BLaER1 (cell line): ENCODE data around the gene PELI2.
A peak's percentile ranks its signal among the peaks of the same experiment; 100 is the strongest.

Source experiments
- H3K27ac ChIP-seq: shearing (Covaris generic); formaldehyde crosslinking; 2 replicates; pipeline ENCODE4 v1.8.1; 2022
- H3K27me3 ChIP-seq: shearing (Covaris generic); formaldehyde crosslinking; 2 replicates; pipeline ENCODE4 v1.8.1; 2022
- H3K36me3 ChIP-seq: shearing (Covaris generic); formaldehyde crosslinking; 2 replicates; pipeline ENCODE4 v1.8.1; 2022
- H3K4me1 ChIP-seq: shearing (Covaris generic); formaldehyde crosslinking; 2 replicates; pipeline ENCODE4 v1.8.1; 2022
- H3K4me2 ChIP-seq: shearing (Covaris generic); formaldehyde crosslinking; 2 replicates; pipeline ENCODE4 v1.8.1; 2022
- H3K4me3 ChIP-seq: shearing (Covaris generic); formaldehyde crosslinking; 2 replicates; pipeline ENCODE4 v1.8.1; 2022
- H3K9ac ChIP-seq: shearing (Covaris generic); formaldehyde crosslinking; 2 replicates; pipeline ENCODE4 v1.8.1; 2022
- H3K9me3 ChIP-seq: shearing (Covaris generic); formaldehyde crosslinking; 2 replicates; pipeline ENCODE4 v1.8.1; 2022
- H4K20me1 ChIP-seq: shearing (Covaris generic); formaldehyde crosslinking; 2 replicates; pipeline ENCODE4 v1.8.1; 2022
- Cebpa-rat ChIP-seq: shearing (Covaris generic); IDR thresholded peaks from 2 replicates; pipeline ENCODE4 v1.8.1; 2022

Gene PELI2

DNA sequence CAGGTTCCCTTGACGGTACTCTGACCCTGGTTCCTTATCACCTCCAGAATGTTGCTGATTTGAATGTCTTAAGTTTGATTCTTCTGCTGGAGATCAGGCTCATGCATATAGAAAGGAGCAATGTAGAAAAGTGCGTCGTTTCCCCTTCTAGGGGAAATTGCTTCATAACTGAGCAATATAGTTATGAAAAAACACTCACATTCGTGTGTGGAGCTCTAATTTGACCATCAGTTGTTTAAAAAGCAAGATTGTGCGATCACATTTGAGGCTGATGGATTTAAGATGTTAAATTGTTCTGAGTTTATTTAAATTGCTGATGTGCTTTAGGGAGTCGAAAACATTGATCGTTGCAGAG is 19.2 kb downstream of the PELI2 start:
- peaks cover 12% of the 10 kb centered on the region; the same call in 1 of the 2 replicates for H3K9me3 ChIP-seq
- H3K4me3 ChIP-seq, result peak overlapping the region; percentile 56
- no peaks in the 10 kb centered on the region for H3K36me3 ChIP-seq
- peaks cover 94% of the 10 kb centered on the region for H4K20me1 ChIP-seq
- peak overlapping the region; percentile 55; the same call in 1 of the 2 replicates for H3K9ac ChIP-seq
- TF ChIP-seq Cebpa-rat, result no peak
- H3K27me3 ChIP-seq, result no peaks in the 10 kb centered on the region
- H3K27ac ChIP-seq, result peak overlapping the region; percentile 52
- H3K4me1 ChIP-seq, result peaks cover 80% of the 10 kb centered on the region
- H3K4me2 ChIP-seq, result peak overlapping the region; percentile 87

DNA sequence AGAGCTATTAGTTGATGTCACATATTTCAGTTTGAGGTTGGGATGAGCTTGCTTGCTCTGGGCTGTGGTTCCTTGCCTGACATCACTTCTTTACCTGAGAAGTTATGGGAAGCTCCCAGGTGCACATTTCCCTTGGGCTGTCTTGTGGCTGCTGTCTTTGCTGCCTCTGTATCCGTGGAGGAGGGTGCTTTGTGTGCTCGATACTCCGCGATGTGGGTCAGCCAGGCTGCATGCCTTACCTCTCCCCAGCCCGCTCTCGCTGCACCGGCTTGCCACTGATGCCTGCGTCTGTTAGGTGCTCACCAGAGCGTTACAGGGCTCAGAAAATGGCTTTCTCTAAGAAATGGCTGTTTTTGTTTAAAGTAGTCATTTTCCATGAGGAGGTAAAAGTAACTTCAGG is 19.6 kb downstream of the PELI2 start:
- H3K9me3 ChIP-seq, result peaks cover 12% of the 10 kb centered on the region; the same call in 1 of the 2 replicates
- TF ChIP-seq Cebpa-rat, result no peak
- peak overlapping the region; percentile 55; the same call in 1 of the 2 replicates for H3K9ac ChIP-seq
- H3K4me2 ChIP-seq, result peak overlapping the region; percentile 87
- H3K4me3 ChIP-seq, result peak overlapping the region; percentile 56
- peaks cover 76% of the 10 kb centered on the region for H3K4me1 ChIP-seq
- H3K36me3 ChIP-seq, result no peaks in the 10 kb centered on the region
- peaks cover 92% of the 10 kb centered on the region for H4K20me1 ChIP-seq
- H3K27ac ChIP-seq, result peak overlapping the region; percentile 52
- H3K27me3 ChIP-seq, result no peaks in the 10 kb centered on the region

DNA sequence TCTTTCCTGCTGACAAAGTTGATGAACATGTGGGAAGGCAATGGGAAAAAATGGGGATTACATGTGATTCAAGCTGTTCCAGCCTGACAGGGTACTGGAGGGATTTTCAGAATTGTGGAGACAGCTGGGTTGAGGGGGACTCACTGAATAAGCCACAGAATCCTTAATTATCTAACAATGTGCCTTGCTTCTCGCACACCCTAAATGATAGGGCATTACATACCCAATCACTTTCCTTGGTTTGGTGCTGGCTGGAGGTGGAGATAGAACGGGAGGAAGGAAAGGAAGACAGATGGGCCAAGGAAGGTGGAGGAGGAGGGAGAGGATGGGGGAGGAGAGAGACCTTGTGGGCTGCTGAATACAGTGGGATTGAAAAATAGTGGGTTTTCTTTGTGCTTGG is 20.7 kb downstream of the PELI2 start:
- Histone ChIP-seq H3K9me3 (peaks cover 12% of the 10 kb centered on the region; the same call in 1 of the 2 replicates), H3K36me3 (no peaks in the 10 kb centered on the region), H3K27me3 (no peaks in the 10 kb centered on the region), H3K4me1 (peaks cover 68% of the 10 kb centered on the region), H3K27ac (no peak overlapping the region), H3K9ac (peak overlapping the region; percentile 38; the same call in 1 of the 2 replicates), H3K4me3 (no peak overlapping the region), H4K20me1 (peaks cover 92% of the 10 kb centered on the region), H3K4me2 (peak overlapping the region; percentile 87)
- no peak for TF ChIP-seq Cebpa-rat

DNA sequence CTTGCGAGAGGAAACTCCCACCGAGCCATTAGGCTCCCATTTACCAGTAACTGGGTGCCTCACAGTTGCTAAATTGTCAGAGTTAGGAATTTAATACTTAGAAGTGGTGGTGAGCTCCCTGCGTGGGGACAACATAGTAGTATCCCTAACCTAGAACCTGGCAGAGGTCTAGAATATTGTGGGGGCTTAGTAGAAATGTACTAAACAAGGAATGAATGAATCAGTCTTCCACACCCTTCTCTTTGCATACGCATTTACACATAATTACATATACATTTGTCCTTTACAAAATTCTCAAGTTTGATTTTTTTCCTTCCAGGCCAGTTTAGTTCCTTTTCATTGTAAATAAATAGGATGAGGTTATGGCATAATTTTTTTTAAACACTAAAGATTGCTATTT is 24.1 kb downstream of the PELI2 start:
- H3K27me3 ChIP-seq, result no peaks in the 10 kb centered on the region
- no peak for TF ChIP-seq Cebpa-rat
- H3K4me2 ChIP-seq, result no peak overlapping the region
- H3K4me1 ChIP-seq, result peaks cover 62% of the 10 kb centered on the region
- H3K4me3 ChIP-seq, result no peak overlapping the region
- no peak overlapping the region for H3K9ac ChIP-seq
- peaks cover 92% of the 10 kb centered on the region for H4K20me1 ChIP-seq
- H3K36me3 ChIP-seq, result no peaks in the 10 kb centered on the region
- peaks cover 12% of the 10 kb centered on the region; the same call in 1 of the 2 replicates for H3K9me3 ChIP-seq
- H3K27ac ChIP-seq, result no peak overlapping the region

DNA sequence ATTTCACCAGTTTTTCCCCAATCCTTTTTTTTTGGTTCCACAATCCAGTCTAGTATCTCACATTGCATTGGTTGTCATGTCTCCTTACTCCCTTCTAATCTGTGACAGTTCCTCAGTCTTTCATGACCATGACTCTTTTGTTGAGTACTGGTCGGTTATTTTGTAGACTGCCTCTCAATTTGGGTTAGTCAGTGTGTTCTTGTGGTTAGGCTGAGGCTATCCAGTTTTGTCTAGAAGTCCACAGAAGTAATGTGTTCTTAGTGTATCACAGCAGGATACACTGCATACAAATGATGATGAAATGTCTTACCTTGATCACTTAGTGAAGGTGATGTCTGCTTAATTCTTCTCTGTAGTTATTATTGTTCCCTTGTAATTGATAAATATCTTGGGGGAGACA is 24.8 kb downstream of the PELI2 start:
- no peak overlapping the region for H3K4me3 ChIP-seq
- H3K27ac ChIP-seq, result no peak overlapping the region
- no peaks in the 10 kb centered on the region for H3K27me3 ChIP-seq
- H3K4me1 ChIP-seq, result peaks cover 62% of the 10 kb centered on the region
- TF ChIP-seq Cebpa-rat, result no peak
- no peak overlapping the region for H3K9ac ChIP-seq
- peaks cover 92% of the 10 kb centered on the region for H4K20me1 ChIP-seq
- no peak overlapping the region for H3K4me2 ChIP-seq
- H3K36me3 ChIP-seq, result no peaks in the 10 kb centered on the region
- peaks cover 12% of the 10 kb centered on the region; the same call in 1 of the 2 replicates for H3K9me3 ChIP-seq

DNA sequence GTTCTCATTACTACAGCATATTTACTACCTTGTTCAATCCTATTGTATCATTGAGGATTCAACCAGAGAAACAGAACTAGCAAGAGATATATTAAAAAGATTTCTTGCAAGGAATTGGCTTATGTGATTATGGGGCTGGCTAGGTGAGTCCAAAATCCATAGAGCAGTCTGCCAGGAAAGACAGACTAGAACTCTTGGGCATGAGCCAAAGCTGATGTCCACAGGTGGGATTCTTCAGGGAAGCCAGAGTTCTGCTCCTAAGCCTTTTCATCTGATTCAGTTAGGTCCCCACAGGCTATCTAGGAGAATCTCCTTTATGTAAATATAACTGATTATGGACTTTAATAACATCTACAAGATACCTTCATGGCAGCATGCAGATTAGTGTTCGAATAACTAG is 26.0 kb downstream of the PELI2 start:
- peaks cover 12% of the 10 kb centered on the region; the same call in 1 of the 2 replicates for H3K9me3 ChIP-seq
- H3K27me3 ChIP-seq, result no peaks in the 10 kb centered on the region
- no peaks in the 10 kb centered on the region for H3K36me3 ChIP-seq
- peaks cover 62% of the 10 kb centered on the region for H3K4me1 ChIP-seq
- no peak for TF ChIP-seq Cebpa-rat
- H3K9ac ChIP-seq, result no peak overlapping the region
- H3K27ac ChIP-seq, result no peak overlapping the region
- no peak overlapping the region for H3K4me2 ChIP-seq
- no peak overlapping the region for H3K4me3 ChIP-seq
- peaks cover 92% of the 10 kb centered on the region for H4K20me1 ChIP-seq

DNA sequence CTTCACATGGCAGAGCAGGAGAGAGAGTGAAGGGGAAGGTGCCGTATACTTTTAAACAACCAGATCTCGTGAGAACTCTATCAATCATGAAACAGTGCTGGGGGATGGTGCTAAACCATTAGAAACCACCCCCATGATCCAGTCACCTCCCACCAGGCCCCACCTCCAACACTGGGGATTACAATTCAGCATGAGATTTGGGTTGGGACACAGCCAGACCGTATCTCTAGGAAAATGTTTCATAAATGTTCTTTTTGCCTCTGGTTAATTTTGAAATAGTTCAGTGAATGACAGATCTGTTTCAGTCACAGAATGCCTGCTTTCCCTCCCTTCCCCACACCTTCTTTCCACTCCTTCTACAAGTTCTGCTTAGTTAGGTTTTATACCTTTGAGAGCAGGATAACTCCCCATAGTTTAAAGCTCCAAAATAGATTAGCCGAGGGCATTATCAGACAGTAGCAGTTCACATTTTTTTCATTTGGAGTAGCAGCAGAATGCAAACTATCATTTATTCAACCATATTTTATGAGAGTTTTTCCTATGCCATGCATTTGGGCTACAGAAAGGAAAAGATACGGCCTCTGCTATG is 27.1 kb downstream of the PELI2 start:
- Histone ChIP-seq H3K4me3 (no peak overlapping the region), H4K20me1 (peaks cover 94% of the 10 kb centered on the region), H3K27ac (no peak overlapping the region; the same call in 1 of the 2 replicates), H3K36me3 (no peaks in the 10 kb centered on the region), H3K9ac (no peak overlapping the region), H3K4me1 (peaks cover 62% of the 10 kb centered on the region), H3K4me2 (peak overlapping the region; percentile 93), H3K9me3 (peaks cover 12% of the 10 kb centered on the region; the same call in 1 of the 2 replicates), H3K27me3 (no peaks in the 10 kb centered on the region)
- no peak for TF ChIP-seq Cebpa-rat

DNA sequence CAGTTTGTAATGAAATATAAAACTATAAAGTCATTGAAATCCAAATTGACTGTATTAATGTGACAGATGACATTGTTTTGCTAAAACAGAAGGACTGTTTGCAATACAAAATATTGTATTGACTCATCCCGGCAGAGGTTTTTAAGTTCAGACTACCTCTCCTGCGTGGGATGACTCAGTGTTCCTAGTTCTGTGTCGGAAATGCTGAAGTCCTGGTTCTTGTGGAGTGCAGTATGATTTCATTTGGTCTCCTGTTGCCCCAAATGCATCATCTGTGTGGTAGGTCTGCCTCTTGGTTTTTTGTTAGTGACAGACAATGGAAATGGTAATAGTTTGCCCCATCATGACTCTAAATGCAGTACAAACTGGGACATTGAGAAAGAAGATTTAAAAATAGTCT is 27.8 kb downstream of the PELI2 start:
- Histone ChIP-seq H4K20me1 (peaks cover 97% of the 10 kb centered on the region), H3K9me3 (peaks cover 10% of the 10 kb centered on the region; the same call in 1 of the 2 replicates), H3K9ac (no peak overlapping the region), H3K4me3 (no peak overlapping the region), H3K4me2 (peak overlapping the region; percentile 93), H3K4me1 (peaks cover 64% of the 10 kb centered on the region), H3K27ac (no peak overlapping the region), H3K27me3 (no peaks in the 10 kb centered on the region), H3K36me3 (no peaks in the 10 kb centered on the region)
- no peak for TF ChIP-seq Cebpa-rat

DNA sequence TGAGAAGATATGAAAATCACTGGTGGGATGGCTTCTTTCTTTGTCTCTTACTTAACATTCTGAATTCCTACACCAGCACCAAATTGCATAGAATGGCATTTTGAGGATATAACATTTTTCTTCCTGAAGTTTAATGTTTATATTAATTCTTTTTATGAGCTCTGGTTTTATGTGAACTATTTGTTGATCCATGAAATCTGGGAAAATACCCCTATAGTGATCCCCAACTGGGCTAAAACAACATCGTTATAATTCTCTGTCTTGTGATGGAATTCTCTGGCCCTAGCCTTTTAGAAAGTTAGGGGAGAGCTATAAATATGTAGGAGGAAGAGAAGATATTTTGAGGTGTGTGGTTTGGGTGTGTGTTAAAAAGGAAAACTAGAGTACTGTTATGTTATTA is 29.2 kb downstream of the PELI2 start:
- H4K20me1 ChIP-seq, result peaks cover 87% of the 10 kb centered on the region
- H3K9me3 ChIP-seq, result peaks cover 9% of the 10 kb centered on the region; the same call in 1 of the 2 replicates
- peak overlapping the region; percentile 93 for H3K4me2 ChIP-seq
- peaks cover 78% of the 10 kb centered on the region for H3K4me1 ChIP-seq
- TF ChIP-seq Cebpa-rat, result no peak
- H3K4me3 ChIP-seq, result no peak overlapping the region; the same call in 1 of the 2 replicates
- H3K27me3 ChIP-seq, result no peaks in the 10 kb centered on the region
- peak overlapping the region; percentile 79 for H3K27ac ChIP-seq
- no peaks in the 10 kb centered on the region; the same call in 1 of the 2 replicates for H3K36me3 ChIP-seq
- peak overlapping the region; percentile 75 for H3K9ac ChIP-seq

DNA sequence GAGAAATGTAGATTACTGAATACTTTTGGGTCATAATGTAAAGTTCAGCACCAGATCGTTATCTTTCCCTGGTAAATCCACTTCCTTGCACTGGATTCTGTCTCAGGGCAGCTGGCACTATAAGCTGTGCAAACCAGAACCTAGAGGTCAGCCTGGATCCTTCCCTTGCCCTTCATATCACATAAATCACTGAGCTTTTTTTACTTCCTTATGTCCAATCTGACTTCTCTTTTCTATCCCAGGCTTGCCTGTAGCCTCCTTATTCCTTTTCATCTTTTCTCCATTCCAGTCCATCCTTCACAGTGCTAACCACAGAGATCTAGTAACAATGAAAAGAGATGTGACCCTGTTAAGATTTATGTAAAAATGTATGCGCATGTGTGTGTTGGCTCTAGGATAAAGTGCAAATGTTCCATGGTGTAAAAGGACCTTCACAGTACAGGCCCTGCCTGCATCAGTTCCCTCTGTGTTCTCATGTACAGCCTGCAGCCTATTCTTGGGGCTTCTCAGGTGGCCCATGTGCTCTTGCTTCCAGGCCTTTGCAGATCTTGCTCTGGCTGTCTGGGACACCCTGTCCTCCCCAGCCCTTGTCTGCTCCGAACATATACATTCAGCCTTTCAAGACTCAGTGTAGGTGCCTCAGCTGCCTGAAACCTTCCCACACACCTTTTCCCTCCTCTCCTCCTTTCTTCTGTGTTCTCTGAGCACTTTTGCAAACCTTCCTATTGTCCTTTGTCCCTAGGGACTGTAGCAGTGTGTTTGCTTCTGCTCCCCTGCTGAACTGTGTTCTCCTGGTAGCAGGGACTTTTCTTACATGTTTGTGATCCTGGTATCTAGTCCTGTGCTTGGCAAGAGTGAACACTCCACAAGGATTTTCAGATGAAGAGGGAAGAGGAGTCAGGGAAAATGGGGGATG is 30.0 kb downstream of the PELI2 start:
- peak overlapping the region; percentile 75 for H3K9ac ChIP-seq
- H3K27me3 ChIP-seq, result no peaks in the 10 kb centered on the region
- H3K4me3 ChIP-seq, result peak overlapping the region; percentile 51
- no peaks in the 10 kb centered on the region; the same call in 1 of the 2 replicates for H3K36me3 ChIP-seq
- H4K20me1 ChIP-seq, result peaks cover 81% of the 10 kb centered on the region
- peak overlapping the region; percentile 79 for H3K27ac ChIP-seq
- H3K9me3 ChIP-seq, result peaks cover 16% of the 10 kb centered on the region
- TF ChIP-seq Cebpa-rat, result no peak
- H3K4me1 ChIP-seq, result peaks cover 79% of the 10 kb centered on the region
- peak overlapping the region; percentile 93 for H3K4me2 ChIP-seq
